ENCODE results near the gene CACNA2D3.

Gene CACNA2D3

DNA sequence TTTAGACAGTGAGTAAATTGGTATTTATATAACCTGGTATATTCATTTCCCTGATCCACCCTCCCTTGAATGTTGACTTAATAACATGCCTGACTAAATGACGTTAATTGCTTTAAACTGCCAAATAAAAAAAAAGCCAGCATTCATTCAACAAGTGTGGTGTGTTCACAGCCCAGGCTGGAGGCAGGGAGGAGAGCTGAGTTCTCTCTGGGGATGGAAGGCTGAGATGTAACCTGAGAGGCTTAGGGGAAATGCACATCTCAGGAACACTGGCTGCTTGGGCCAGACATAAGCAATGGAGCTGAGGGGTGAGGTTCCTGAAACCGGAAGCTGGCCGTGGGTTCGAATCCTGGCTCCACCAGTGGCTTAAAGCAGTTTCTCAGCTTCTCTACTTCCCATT, 17.3 kb downstream of the CACNA2D3 start:
- no peak overlapping the region for H3K9ac ChIP-seq (ENCODE audit: low read length)
- no peaks in the 10 kb centered on the region for H3K36me3 ChIP-seq (ENCODE audit: low read length)
- no peak overlapping the region for H3K4me2 ChIP-seq (ENCODE audit: low read depth, low read length, poor library complexity, severe bottlenecking)
- no peak overlapping the region for H3K27ac ChIP-seq (ENCODE audit: low read depth, low read length)
- no peak overlapping the region for H3K4me3 ChIP-seq (ENCODE audit: insufficient read depth, low read length, poor library complexity, severe bottlenecking)
- TF ChIP-seq, protein P1, sequence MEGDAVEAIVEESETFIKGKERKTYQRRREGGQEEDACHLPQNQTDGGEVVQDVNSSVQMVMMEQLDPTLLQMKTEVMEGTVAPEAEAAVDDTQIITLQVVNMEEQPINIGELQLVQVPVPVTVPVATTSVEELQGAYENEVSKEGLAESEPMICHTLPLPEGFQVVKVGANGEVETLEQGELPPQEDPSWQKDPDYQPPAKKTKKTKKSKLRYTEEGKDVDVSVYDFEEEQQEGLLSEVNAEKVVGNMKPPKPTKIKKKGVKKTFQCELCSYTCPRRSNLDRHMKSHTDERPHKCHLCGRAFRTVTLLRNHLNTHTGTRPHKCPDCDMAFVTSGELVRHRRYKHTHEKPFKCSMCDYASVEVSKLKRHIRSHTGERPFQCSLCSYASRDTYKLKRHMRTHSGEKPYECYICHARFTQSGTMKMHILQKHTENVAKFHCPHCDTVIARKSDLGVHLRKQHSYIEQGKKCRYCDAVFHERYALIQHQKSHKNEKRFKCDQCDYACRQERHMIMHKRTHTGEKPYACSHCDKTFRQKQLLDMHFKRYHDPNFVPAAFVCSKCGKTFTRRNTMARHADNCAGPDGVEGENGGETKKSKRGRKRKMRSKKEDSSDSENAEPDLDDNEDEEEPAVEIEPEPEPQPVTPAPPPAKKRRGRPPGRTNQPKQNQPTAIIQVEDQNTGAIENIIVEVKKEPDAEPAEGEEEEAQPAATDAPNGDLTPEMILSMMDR (IDR thresholded peaks at IDR 0.05; ENCODE audit: insufficient read depth, low read length, poor library complexity, severe bottlenecking), result no peak
- TF ChIP-seq EZH2phosphoT487 (conservative IDR thresholded peaks at IDR 0.05; ENCODE audit: low read length), result no peak
- H4K20me1 ChIP-seq (ENCODE audit: low read depth, low read length), result no peaks in the 10 kb centered on the region
- no peaks in the 10 kb centered on the region for H3K9me3 ChIP-seq (ENCODE audit: insufficient read depth, low read length)
- no peaks in the 10 kb centered on the region for H3F3A ChIP-seq (ENCODE audit: insufficient read depth)
- no peak overlapping the region for H2AFZ ChIP-seq (ENCODE audit: low read depth, low read length, severe bottlenecking)
- no peaks in the 10 kb centered on the region for H3K27me3 ChIP-seq (ENCODE audit: low read length)
- H3K9me2 ChIP-seq (replicated peaks; ENCODE audit: insufficient read depth, low read length), result no peaks in the 10 kb centered on the region
- no peaks in the 10 kb centered on the region for H3K79me2 ChIP-seq (ENCODE audit: insufficient read depth, low read length)

DNA sequence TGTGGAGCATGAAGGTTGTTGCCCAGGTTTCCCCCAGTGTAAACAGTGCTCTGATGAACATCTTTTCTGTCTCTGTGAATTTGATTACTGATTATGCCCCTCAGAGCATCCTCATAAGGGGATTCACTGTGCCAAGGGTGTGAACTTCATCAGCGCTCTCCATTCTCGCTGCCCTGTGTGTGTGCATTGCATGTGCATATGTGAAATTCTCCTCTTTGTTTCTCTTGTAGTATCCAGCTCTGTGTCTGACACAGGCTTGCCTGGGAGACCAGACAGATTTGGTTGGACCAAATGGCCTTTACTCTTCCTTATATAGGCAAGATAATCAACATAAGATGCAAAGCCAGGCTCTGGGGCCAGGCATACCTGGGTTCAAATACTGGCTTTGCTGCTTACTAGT, 21.9 kb downstream of the CACNA2D3 start:
- Histone ChIP-seq H3K36me3 (ENCODE audit: low read length) (no peaks in the 10 kb centered on the region), H3K9me2 (replicated peaks; ENCODE audit: insufficient read depth, low read length) (no peaks in the 10 kb centered on the region), H3K79me2 (ENCODE audit: insufficient read depth, low read length) (no peaks in the 10 kb centered on the region), H3K4me3 (ENCODE audit: insufficient read depth, low read length, poor library complexity, severe bottlenecking) (no peak overlapping the region), H2AFZ (ENCODE audit: low read depth, low read length, severe bottlenecking) (no peak overlapping the region), H3K4me2 (ENCODE audit: low read depth, low read length, poor library complexity, severe bottlenecking) (no peak overlapping the region), H4K20me1 (ENCODE audit: low read depth, low read length) (no peaks in the 10 kb centered on the region), H3K27ac (ENCODE audit: low read depth, low read length) (no peak overlapping the region), H3K9ac (ENCODE audit: low read length) (no peak overlapping the region), H3F3A (ENCODE audit: insufficient read depth) (no peaks in the 10 kb centered on the region), H3K9me3 (ENCODE audit: insufficient read depth, low read length) (no peaks in the 10 kb centered on the region), H3K27me3 (ENCODE audit: low read length) (no peaks in the 10 kb centered on the region)
- TF ChIP-seq, protein P1 (IDR thresholded peaks at IDR 0.05; ENCODE audit: insufficient read depth, low read length, poor library complexity, severe bottlenecking), result no peak
- no peak for TF ChIP-seq EZH2phosphoT487 (conservative IDR thresholded peaks at IDR 0.05; ENCODE audit: low read length)

DNA sequence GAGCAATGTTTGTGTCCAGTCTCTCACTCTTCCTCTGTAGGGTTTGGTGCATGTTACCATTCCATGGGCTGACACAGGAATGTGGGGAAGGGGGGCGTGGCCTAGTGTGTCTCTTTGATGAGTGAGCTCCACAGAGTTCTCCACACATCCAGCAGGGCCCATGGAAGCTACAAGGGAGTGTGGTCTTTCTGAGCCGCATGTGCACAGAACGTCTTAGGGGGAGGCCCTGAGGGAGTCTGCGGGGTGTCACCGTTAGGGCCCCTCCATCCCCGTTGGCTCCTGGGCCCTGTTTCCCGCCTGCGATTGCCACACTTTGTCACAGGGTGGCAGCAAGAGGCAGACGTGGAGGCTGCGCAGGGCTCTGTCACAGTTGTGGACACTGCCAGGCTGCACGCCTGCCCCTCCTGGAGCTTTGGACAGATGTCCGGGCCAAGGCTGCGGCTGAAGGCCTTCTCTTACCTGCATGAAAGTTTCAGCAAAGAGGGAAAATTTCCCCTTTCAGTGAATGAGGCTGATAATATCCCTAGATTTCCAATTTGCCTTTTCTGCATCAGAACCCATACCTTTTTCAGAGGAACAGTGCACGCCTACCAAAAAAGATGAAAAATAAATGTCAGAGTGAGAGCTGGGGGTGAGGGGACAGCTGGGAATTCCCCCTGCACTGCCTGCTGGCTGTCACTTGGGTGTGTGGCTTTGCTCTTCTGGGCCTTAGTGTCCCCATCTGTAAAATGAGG, 24.3 kb downstream of the CACNA2D3 start:
- Histone ChIP-seq H3K36me3 (ENCODE audit: low read length) (no peaks in the 10 kb centered on the region), H3K4me3 (ENCODE audit: insufficient read depth, low read length, poor library complexity, severe bottlenecking) (no peak overlapping the region), H3K9ac (ENCODE audit: low read length) (no peak overlapping the region), H3K9me3 (ENCODE audit: insufficient read depth, low read length) (no peaks in the 10 kb centered on the region), H3K27ac (ENCODE audit: low read depth, low read length) (no peak overlapping the region), H3K27me3 (ENCODE audit: low read length) (no peaks in the 10 kb centered on the region), H2AFZ (ENCODE audit: low read depth, low read length, severe bottlenecking) (no peak overlapping the region), H3K9me2 (replicated peaks; ENCODE audit: insufficient read depth, low read length) (no peaks in the 10 kb centered on the region), H3K4me2 (ENCODE audit: low read depth, low read length, poor library complexity, severe bottlenecking) (no peak overlapping the region), H4K20me1 (ENCODE audit: low read depth, low read length) (no peaks in the 10 kb centered on the region), H3K79me2 (ENCODE audit: insufficient read depth, low read length) (no peaks in the 10 kb centered on the region), H3F3A (ENCODE audit: insufficient read depth) (no peaks in the 10 kb centered on the region)
- no peak for TF ChIP-seq EZH2phosphoT487 (conservative IDR thresholded peaks at IDR 0.05; ENCODE audit: low read length)
- TF ChIP-seq, protein P1 (IDR thresholded peaks at IDR 0.05; ENCODE audit: insufficient read depth, low read length, poor library complexity, severe bottlenecking), result peak; percentile 42

All from SU-DHL-6 (cell line).